HG03469 (cell line): ENCODE results near the gene PKIB.
"Not testable (repeated sequence)": the region's sequence is repeated elsewhere in the genome, so short reads cannot be mapped to it uniquely, and the experiment has no call there.

ENCODE experiments used
- ATAC-seq: cut with Tn5 transposase; IDR thresholded peaks from one replicate; pipeline ENCODE4 v1.9.1; 2021; ENCODE audit warnings: mild to moderate bottlenecking, moderate library complexity, moderate number of reproducible peaks; ENCODE audit not compliant: unreplicated experiment

Gene PKIB

DNA sequence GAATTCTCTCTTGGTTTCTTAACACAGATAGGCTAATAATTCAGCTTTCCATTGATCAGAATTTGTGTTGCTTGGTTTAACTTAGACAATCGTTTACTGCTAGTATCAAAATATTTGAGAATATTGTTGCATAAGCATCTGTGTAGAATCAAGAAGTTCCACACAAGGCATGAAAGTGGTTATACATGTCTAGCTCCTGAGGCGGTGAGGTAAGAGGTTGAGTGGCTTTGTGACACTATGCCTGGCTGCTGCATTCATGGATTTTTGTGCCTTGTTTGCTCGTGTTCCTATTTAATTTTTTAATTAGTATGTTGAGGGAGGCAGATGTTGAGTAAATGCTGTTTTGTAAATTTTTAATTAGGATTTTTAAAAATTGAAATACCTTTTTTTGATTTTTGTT is 10.2 kb downstream of the PKIB start:
- ATAC-seq = no peak

DNA sequence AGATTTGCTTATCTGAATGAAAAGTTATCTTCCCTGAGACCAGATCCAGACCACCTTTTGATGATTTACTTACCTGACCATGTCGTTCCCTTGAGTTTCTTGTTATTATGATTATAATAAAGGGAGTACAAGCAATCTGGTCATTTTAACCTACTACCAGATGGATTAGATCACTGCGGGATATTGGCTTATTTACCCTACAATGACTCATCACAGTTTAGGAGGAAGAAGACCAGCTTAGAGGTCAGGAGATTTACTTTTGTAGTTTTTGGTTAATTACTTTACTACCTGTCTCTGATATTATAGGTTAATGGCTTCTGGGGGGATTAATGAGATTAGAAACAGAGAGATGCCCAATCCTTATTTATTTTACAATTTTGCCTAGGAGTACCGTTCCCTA is 10.7 kb downstream of the PKIB start:
- ATAC-seq = no peak

DNA sequence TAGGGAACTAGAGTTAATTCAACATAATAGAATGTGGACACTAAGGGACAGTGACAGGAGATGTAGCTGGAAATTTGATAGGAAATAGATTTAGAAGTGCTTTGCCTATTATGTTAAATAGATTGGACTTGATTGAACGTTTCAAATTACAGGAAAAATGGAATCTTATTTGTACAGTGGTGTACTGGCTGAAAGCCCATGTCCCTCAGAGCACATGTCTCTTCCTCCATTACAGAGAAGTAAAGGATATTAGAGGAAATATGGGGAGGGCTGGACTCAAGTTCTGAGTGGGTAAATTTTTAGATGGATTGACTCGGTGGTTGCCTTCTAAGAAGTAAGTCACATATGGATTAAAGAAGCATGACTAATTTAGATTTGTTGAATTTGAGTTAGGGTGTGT is 11.4 kb downstream of the PKIB start:
- ATAC-seq = no peak

GRCh38 chr6:122622479-122622878 is 12.3 kb downstream of the PKIB start:
- no peak for ATAC-seq

DNA sequence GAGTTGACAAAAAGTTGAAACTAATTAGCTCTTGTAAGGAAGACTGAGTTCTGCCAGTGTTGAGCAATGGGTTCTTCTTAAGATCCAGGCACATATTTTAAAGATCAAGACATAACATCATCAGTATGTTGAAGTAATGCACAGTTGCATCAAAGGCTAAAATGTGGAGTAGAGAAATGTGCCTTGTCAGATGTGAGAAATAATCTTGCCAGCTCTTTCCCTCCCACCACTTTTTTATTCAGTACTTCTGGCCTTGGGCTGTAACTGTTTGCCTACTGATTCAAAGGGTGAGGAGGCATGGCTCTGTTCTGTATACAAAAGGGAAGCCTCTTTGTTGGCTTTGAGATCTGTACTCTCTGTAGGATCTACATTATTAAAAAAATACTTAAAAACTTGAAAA is 13.1 kb downstream of the PKIB start:
- no peak for ATAC-seq

- no peak for ATAC-seq
Measured at GRCh38 chr6:122624853-122625252, 14.6 kb downstream of the PKIB start.

- ATAC-seq = no peak
Measured at GRCh38 chr6:122628714-122629113, 18.5 kb downstream of the PKIB start.

- no peak for ATAC-seq
Measured at GRCh38 chr6:122631571-122632249, 21.5 kb downstream of the PKIB start.

DNA sequence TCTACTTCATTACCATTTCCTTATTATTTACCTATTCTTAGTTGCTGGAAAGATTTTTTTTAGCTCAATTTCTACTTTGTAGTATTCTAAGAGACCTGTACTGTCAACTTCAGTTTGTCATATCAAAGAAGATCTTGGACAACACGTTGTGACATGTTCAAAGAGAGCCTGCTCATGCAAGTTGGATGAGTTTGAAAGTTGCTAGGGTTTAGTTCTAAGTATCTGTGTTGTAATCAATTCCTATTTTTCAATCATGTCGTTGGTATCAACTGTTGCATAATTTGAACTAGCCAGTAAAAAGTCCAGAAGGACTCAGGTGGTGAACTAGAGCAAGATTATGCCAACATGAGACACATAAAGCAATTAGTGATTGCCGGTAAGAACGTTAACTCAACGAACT is 30.2 kb downstream of the PKIB start:
- ATAC-seq = no peak

DNA sequence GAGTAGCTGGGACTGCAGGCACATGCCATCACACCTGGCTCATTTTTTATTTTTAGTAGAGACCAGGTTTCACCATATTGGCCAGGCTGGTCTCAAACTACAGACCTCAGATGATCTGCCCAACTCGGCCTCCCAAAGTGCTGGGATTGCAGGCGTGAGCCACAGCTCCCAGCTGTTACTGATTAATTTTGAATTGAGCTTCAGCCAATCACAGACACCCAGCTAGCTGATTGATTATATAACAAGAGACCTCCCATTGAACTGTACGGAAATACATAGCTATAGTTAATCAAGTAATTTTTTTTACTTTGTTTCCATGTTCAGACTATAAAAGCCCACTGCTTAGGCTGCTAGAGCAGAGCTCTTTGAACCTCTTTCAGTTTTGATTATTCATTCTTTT is 31.6 kb downstream of the PKIB start:
- no peak for ATAC-seq

GRCh38 chr6:122642604-122643003 is 32.4 kb downstream of the PKIB start:
- ATAC-seq = not testable (repeated sequence)

GRCh38 chr6:122645256-122645655 is 35.1 kb downstream of the PKIB start:
- no peak for ATAC-seq

DNA sequence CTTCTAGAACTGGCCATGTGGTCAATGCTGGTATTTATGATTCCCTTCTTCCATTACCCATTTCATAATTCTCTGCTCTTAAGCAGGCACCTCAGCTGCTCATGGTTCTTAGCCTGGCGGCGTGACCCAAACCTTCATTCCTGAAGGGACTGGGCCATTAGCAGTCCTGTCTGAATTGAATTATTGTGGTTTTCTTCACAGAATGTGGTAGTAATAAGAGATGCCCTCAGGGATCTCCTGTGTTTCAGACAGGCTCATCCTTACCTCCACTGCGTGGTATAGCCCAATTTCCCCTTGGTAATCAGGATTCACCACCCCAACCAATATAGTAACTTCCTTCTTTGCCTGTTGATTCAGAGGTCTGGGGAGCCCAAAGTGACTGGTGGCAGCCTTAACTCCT is 37.6 kb downstream of the PKIB start:
- ATAC-seq = no peak

DNA sequence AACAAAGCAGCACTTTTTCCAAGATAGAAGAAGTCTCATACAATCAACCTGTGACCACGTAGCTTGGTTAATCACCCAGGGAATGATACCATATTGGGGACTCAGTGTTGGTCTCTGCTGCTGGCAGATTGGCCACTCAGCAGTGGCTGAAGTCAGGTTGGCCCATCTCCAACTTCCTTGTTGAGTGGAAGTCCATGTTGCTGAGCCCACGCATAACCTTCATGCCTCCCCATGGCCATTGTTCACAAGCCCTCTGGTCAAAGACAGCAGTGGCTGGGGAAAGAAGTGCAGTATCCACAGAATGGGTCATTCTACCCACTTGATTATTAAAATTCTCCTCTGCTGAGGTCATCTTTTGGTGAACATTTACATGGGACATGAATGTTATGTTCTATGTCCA is 38.5 kb downstream of the PKIB start:
- no peak for ATAC-seq

DNA sequence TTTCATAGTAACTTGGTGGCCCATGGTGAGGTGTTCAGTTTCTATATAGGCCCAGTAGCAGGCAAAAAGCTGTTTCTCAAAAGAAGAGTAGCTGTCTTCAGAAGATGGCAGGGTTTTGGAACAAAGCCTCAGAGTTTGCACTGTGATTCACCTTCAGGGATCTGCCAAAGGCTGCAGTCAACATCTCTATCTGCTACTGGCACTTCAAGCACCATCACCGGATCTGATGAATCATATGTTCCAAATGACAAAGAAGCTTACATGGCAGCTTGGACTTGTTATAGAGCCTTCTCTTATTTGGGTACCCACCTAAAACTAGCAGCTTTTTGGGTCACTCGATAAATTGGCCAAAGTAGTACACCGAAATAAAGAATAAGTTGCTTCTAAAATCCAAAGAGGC is 39.5 kb downstream of the PKIB start:
- ATAC-seq = no peak

GRCh38 chr6:122650403-122650802 is 40.2 kb downstream of the PKIB start:
- ATAC-seq = no peak

DNA sequence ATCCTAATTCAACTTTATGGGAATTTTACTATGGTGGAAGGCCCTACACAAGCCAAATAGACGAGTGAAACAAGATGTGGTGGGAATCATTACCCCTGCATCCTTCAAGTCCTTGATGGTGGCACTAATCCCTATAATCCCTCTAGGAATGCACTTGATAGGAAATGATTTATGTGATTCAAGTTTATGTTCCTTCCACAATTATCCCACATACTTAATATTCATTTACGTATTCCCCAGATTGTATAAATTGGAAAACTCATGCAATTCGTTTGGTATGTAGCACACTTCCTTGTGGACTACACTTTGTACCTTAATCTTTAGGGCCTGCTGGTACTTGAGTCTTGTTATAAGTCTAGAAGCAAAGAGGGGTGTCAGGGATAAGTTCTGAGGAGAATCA is 40.8 kb downstream of the PKIB start:
- ATAC-seq = no peak

GRCh38 chr6:122651604-122652003 is 41.4 kb downstream of the PKIB start:
- no peak for ATAC-seq

GRCh38 chr6:122652431-122652830 is 42.2 kb downstream of the PKIB start:
- ATAC-seq = no peak

DNA sequence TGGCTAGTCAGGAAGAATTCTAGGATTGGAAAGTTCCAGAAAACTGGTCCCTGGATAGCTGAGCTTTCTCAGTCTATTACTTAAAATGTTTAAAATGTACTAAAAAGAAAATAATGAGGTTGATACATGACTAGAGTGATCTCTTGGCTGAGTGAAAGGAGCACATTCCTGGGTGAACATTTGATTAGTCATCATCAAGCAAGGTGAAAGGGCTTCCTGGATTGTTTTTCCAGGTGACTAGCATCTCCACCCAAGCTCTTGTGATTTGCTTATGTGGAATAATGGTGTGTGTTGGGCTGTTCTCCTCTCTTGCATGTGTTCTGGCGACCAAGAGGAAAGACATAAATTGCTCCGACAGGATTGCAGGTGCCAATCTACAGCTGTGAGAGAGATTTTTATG is 42.9 kb downstream of the PKIB start:
- no peak for ATAC-seq

DNA sequence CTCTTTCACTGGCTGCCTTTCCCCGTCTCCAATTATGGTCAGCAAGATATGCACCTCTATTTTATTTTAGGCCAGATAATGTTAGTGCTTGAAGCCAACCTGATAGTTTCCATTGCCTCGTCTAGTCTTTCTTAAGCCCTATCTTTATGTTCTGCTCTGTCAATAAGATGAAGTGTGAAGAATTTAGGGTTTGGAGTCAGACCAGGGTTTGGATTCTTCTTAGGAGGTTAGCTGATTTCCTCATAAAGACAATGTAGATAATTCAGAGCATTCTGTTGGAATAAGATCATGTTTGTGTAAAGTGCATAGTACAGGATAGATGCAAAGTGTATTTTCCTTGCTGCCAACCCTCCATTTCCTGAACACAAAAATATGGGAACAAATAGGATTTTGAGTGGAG is 43.8 kb downstream of the PKIB start:
- ATAC-seq = no peak

DNA sequence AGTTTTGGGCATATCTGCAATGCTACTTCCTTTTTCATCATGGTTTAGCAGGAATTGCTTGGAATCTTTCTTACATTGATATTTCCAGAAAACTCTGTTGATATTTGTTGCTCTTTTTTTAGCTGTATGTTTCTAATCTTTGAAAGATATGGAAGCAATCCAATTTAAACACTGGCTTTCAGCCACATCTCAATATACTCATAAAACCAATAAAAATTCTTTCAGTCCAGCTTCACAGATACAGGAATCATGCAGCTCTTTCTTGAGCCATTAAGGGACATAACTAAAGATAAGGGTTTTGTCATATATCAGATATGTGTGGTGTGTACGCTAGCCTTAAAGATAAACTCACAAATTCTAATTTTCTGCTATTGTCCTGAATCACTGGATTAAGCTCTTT is 47.4 kb downstream of the PKIB start:
- ATAC-seq = no peak

DNA sequence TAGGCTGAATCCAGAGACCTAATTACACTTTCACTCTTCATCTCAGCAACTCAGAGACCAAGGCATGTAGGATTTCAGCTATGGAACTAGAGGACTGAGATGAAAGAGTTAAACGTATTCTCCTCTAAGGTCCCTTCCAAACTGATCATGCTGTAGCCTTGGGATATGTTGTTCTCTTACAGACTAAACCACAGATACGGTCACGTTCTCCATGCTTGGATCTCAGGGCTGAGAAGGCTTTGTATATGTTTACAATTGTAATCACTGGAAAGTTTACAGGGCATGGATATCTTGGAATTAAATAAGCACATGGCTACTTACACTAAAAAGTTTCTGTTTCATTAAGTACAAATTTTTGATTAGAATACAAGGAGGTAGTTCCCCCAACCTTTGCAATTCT is 50.1 kb downstream of the PKIB start:
- ATAC-seq = no peak
